GM12864 (cell line): ENCODE results near the gene LRRN4.

Experiments
- DNase-seq: peaks from one replicate; pipeline ENCODE4 v3.0.0-alpha.2; 2011; ENCODE audit warnings: low read depth
- H3K4me3 ChIP-seq: 2 replicates; pipeline ENCODE4 v1.5.1; 2011; ENCODE audit warnings: mild to moderate bottlenecking, low read depth, low read length, control low read depth
- TF ChIP-seq, protein P1 (sequence below): IDR thresholded peaks from 2 replicates; pipeline ENCODE4 v1.5.1; 2011; ENCODE audit warnings: low read depth, mild to moderate bottlenecking, moderate library complexity, low read length, control low read depth, inconsistent platforms; ENCODE audit errors: missing control alignments

The LRRN4 gene

GRCh38 chr20:6094063-6094462, 40.2 kb upstream of the LRRN4 start:
- TF ChIP-seq, protein P1, sequence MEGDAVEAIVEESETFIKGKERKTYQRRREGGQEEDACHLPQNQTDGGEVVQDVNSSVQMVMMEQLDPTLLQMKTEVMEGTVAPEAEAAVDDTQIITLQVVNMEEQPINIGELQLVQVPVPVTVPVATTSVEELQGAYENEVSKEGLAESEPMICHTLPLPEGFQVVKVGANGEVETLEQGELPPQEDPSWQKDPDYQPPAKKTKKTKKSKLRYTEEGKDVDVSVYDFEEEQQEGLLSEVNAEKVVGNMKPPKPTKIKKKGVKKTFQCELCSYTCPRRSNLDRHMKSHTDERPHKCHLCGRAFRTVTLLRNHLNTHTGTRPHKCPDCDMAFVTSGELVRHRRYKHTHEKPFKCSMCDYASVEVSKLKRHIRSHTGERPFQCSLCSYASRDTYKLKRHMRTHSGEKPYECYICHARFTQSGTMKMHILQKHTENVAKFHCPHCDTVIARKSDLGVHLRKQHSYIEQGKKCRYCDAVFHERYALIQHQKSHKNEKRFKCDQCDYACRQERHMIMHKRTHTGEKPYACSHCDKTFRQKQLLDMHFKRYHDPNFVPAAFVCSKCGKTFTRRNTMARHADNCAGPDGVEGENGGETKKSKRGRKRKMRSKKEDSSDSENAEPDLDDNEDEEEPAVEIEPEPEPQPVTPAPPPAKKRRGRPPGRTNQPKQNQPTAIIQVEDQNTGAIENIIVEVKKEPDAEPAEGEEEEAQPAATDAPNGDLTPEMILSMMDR = no peak
- no peak overlapping the region for H3K4me3 ChIP-seq
- DNase-seq = no peak

DNA sequence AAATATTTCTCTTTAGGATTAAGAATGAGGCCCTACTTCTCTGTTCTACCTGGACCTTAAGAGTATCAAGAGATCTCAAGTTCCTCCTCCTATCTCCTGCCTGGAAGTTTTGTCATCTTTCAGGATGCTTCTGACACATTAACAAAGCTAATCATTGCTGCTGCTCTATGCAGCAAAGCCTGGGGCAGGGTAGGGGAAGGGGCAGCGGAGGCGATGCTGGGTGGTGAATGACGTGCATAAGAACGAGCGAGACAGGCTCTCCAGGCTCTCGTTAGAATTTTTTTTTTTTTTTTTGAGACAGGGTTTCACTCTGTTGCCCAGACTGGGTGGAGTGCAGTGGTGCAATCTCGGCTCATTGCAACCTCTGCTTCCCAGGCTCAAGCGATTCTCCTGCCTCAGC, 37.8 kb upstream of the LRRN4 start:
- no peak for DNase-seq
- TF ChIP-seq, protein P1 = no peak
- H3K4me3 ChIP-seq = no peak overlapping the region

GRCh38 chr20:6086868-6087267, 33.0 kb upstream of the LRRN4 start:
- TF ChIP-seq, protein P1 = no peak
- no peak overlapping the region for H3K4me3 ChIP-seq
- no peak for DNase-seq

GRCh38 chr20:6083926-6084325, 30.1 kb upstream of the LRRN4 start:
- H3K4me3 ChIP-seq = no peak overlapping the region
- DNase-seq = no peak
- TF ChIP-seq, protein P1 = no peak

DNA sequence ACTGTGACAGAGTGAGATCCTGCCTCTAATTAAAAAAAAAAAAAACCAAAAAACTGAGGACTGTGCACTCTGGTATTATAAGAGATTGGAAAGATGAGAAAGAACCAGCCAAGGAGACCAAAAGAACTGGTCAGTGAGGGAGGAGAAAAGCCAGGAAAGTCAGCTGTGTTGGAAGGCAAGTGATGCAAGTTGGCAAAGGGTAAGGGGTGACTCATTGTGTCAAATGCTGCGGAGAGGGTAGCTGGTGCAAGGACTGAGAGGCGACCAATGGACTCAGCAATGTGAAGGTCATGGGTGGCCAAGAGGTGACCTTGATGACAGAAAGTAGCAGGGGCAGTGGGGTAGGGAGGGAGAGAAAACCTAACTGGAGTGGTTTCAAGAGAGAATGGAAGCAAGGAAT, 27.4 kb upstream of the LRRN4 start:
- TF ChIP-seq, protein P1 = no peak
- no peak overlapping the region for H3K4me3 ChIP-seq
- DNase-seq = no peak

- TF ChIP-seq, protein P1 = no peak
- no peak for DNase-seq
- no peak overlapping the region for H3K4me3 ChIP-seq
These were observed 25.2 kb upstream of the LRRN4 start for GRCh38 chr20:6079016-6079415.

DNA sequence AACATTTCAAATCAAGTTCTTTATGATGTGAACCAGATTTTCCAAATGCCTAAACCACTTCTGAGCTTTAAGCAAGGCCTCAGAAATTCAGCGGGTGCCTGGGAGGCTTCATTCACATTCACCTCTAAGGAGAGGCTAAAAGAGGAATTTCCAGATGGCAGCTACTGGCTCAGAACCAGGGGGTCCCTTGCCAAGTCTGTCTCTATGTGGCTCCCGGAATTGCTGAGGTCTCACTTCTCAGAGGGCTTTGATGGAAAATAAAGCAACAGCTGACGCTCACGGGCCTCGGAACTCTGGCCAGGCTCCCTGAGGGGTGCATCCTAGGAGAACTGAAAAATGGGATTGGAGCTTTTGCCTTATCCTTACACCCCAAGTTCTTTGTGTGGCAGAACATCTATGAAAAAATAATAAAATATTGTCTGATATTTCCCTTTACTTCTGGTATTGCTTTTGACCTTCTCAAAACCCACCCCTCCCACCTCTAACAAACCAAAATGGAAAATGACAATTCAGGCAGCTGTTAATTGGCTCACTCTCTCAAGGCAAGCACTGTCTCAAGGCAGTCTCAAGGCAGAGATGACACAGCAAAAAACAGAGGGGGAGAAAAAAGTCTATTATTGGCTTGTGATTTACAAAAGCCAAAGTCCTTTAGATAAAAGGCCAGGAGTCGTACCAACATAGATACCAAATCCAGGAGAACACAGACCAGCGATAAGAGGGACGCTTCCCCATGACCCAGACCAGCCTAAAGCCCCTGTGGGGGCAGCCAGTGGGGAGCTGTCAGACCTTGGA, 21.8 kb upstream of the LRRN4 start:
- H3K4me3 ChIP-seq = no peak overlapping the region
- no peak for DNase-seq
- TF ChIP-seq, protein P1 = no peak
